Thyroid gland (tissue), 4 donors: ENCODE data around the gene CAMTA1. TPM values are rescaled to one million over a fixed set of nuclear protein-coding genes. Genes with fewer than 3 reads are reported as not detected.

Experiments used
- DNase-seq, 2 donors: peaks; one replicate each; pipeline ENCODE4 v3.0.0-alpha.2; 2019
- H3K27ac ChIP-seq, 3 donors: fragments of 200-600 bp; sonication (generic); 1 replicate in 2 of 3; 2 replicates in 1 of 3; pipeline ENCODE4 v1.5.1; 2016 to 2019; ENCODE audit warnings: mild to moderate bottlenecking in 1 of 3, moderate library complexity in 1 of 3
- H3K27me3 ChIP-seq: fragments of 200-600 bp; sonication (generic); one replicate; pipeline ENCODE4 v1.5.1; 2019
- H3K36me3 ChIP-seq, 2 donors: fragments of 200-600 bp; sonication (generic); one replicate each; pipeline ENCODE4 v1.5.1; 2016 to 2019
- H3K4me1 ChIP-seq, 2 donors: fragments of 200-600 bp; sonication (generic); one replicate each; pipeline ENCODE4 v1.5.1; 2017 to 2019
- H3K4me3 ChIP-seq, 3 donors: fragments of 200-600 bp; sonication (generic); replicated peaks in 1 of 3; 1 replicate in 2 of 3; 2 replicates in 1 of 3; pipeline ENCODE4 v1.5.1; 2016; ENCODE audit warnings: mild to moderate bottlenecking in 1 of 3
- H3K9me3 ChIP-seq: fragments of 200-600 bp; sonication (generic); one replicate; pipeline ENCODE4 v1.5.1; 2017
- CTCF ChIP-seq, 6 experiments: fragments of 200-600 bp in 3 of 6; fragments of 450-650 bp in 3 of 6; sonication (generic) in 3 of 6; IDR thresholded peaks; one replicate each; pipeline ENCODE4 v1.5.1; 2016 to 2019; ENCODE audit warnings: antibody characterized with exemption in 6 of 6, mild to moderate bottlenecking in 2 of 6, inconsistent platforms in 1 of 6, moderate library complexity in 1 of 6
- POLR2A ChIP-seq, 2 donors: fragments of 450-650 bp; IDR thresholded peaks; one replicate each; pipeline ENCODE4 v1.6.1; 2017; ENCODE audit warnings: antibody characterized with exemption in 2 of 2, mild to moderate bottlenecking in 2 of 2, moderate library complexity in 1 of 2
- WGBS, 2 donors: methylation state at CpG; one replicate each; pipeline ENCODE4 v1.1.5; 2017; 5-methylcytosine and 5-hydroxymethylcytosine counted together
- intact Hi-C: fragments of 100-400 bp; cut with DNase I; formaldehyde crosslinking; loops from one replicate; pipeline ENCODE4 v1.15.1; 2023
- total RNA-seq, 4 donors: library from RNA; depleted of rRNA; stranded (reverse); fragments of >200 nt; gene quantifications; one replicate each; pipeline ENCODE4 v1.2.3, GENCODE V29; 2016

CAMTA1 gene
- total RNA-seq, 4 donors from 2014 or later: 63.9 to 124 (median 101) TPM

- Histone ChIP-seq H3K9me3 (no peaks in the 10 kb centered on the region), H3K4me3 (no peak overlapping the region), H3K4me1 (no peaks in the 10 kb centered on the region), H3K27me3 (no peaks in the 10 kb centered on the region), H3K27ac (no peak overlapping the region), H3K36me3 (no peaks in the 10 kb centered on the region)
- DNase-seq: no peak
- 84 to 93% methylated on average over 10 of the region's 10 CpGs for WGBS, 2 donors
- intact Hi-C loops: no loop called here
- TF ChIP-seq POLR2A (IDR thresholded peaks at IDR 0.05) (no peak), CTCF (IDR thresholded peaks at IDR 0.05) (no peak)
Observed at GRCh38 chr1:7250176-7250575, 464.9 kb downstream of the CAMTA1 start.

GRCh38 chr1:7250597-7251453, 465.6 kb downstream of the CAMTA1 start:
- TF ChIP-seq CTCF (IDR thresholded peaks at IDR 0.05): no peak
- TF ChIP-seq POLR2A (IDR thresholded peaks at IDR 0.05): no peak
- no peak for DNase-seq
- intact Hi-C loops: no loop called here
- no peaks in the 10 kb centered on the region for H3K27me3 ChIP-seq
- no peak overlapping the region for H3K27ac ChIP-seq
- 78% methylated on average over 22 of the region's 22 CpGs for WGBS, 2 donors
- no peak overlapping the region for H3K4me3 ChIP-seq
- H3K4me1 ChIP-seq: no peaks in the 10 kb centered on the region
- H3K36me3 ChIP-seq: no peaks in the 10 kb centered on the region
- H3K9me3 ChIP-seq: no peaks in the 10 kb centered on the region

- no peak for TF ChIP-seq CTCF (IDR thresholded peaks at IDR 0.05)
- TF ChIP-seq POLR2A (IDR thresholded peaks at IDR 0.05): no peak
- Histone ChIP-seq H3K27me3 (no peaks in the 10 kb centered on the region), H3K27ac (no peak overlapping the region), H3K4me1 (no peaks in the 10 kb centered on the region), H3K36me3 (no peaks in the 10 kb centered on the region), H3K9me3 (no peaks in the 10 kb centered on the region), H3K4me3 (no peak overlapping the region)
- WGBS, 2 donors: 81 to 88% methylated on average over 9 to 10 of the region's 10 CpGs
- no peak for DNase-seq
- intact Hi-C loops: no loop called here
Observed at GRCh38 chr1:7251454-7251800, 466.2 kb downstream of the CAMTA1 start.

- Histone ChIP-seq H3K36me3 (no peaks in the 10 kb centered on the region), H3K4me1 (no peaks in the 10 kb centered on the region), H3K27ac (no peak overlapping the region), H3K9me3 (no peaks in the 10 kb centered on the region), H3K4me3 (no peak overlapping the region), H3K27me3 (no peaks in the 10 kb centered on the region)
- no peak for DNase-seq
- WGBS, 2 donors: 80 to 81% methylated on average over 10 to 12 of the region's 12 CpGs
- TF ChIP-seq CTCF (IDR thresholded peaks at IDR 0.05) (no peak), POLR2A (IDR thresholded peaks at IDR 0.05) (no peak)
- intact Hi-C loops: no loop called here
Observed at GRCh38 chr1:7252411-7253117, 467.3 kb downstream of the CAMTA1 start.

- TF ChIP-seq CTCF (IDR thresholded peaks at IDR 0.05): no peak
- no peak for TF ChIP-seq POLR2A (IDR thresholded peaks at IDR 0.05)
- intact Hi-C loops: no loop called here
- Histone ChIP-seq H3K4me3 (no peak overlapping the region), H3K4me1 (no peaks in the 10 kb centered on the region), H3K9me3 (no peaks in the 10 kb centered on the region), H3K36me3 (no peaks in the 10 kb centered on the region), H3K27me3 (no peaks in the 10 kb centered on the region), H3K27ac (no peak overlapping the region)
- 91 to 96% methylated on average over 4 of the region's 4 CpGs for WGBS, 2 donors
- no peak for DNase-seq
Observed at GRCh38 chr1:7253118-7253480, 467.8 kb downstream of the CAMTA1 start.
